Retinal pigment epithelial cell (primary cell): ENCODE results near the gene GLT1D1.
"Not testable (repeated sequence)": the region's sequence is repeated elsewhere in the genome, so short reads cannot be mapped to it uniquely, and the experiment has no call there.

Source experiments
- DNase-seq: peaks from one replicate; pipeline ENCODE4 v3.0.0-alpha.2; 2010; ENCODE audit warnings: low read depth
- H3K4me3 ChIP-seq: 2 replicates; pipeline ENCODE4 v1.5.1; 2011; ENCODE audit warnings: mild to moderate bottlenecking, low read length, control low read depth, moderate library complexity
- CTCF ChIP-seq: conservative IDR thresholded peaks from 2 replicates; pipeline ENCODE4 v1.5.1; 2011; ENCODE audit warnings: low read depth, low read length, control low read depth, inconsistent platforms

GLT1D1 gene

GRCh38 chr12:128850400-128850799 is 2.9 kb upstream of the GLT1D1 start:
- no peak for TF ChIP-seq CTCF
- no peak overlapping the region for H3K4me3 ChIP-seq
- no peak for DNase-seq

GRCh38 chr12:128851429-128851828 is 1.8 kb upstream of the GLT1D1 start:
- not testable (repeated sequence) for H3K4me3 ChIP-seq, DNase-seq

- no peak for TF ChIP-seq CTCF
- no peak for DNase-seq
Observed at GRCh38 chr12:128852026-128852698, 1.1 kb upstream of the GLT1D1 start.

GRCh38 chr12:128853600-128854197 is 421 bp downstream of the GLT1D1 start:
- no peak for DNase-seq
- peak overlapping the region; percentile 14 for H3K4me3 ChIP-seq
- no peak for TF ChIP-seq CTCF

More at GRCh38 chr12:128852026-128852698, 1.1 kb upstream of the GLT1D1 start:
- H3K4me3 ChIP-seq, result no peak overlapping the region

- TF ChIP-seq CTCF, result no peak
- DNase-seq, result no peak
Observed at GRCh38 chr12:128856035-128856790, 2.9 kb downstream of the GLT1D1 start.

GRCh38 chr12:128856791-128857078 is 3.5 kb downstream of the GLT1D1 start:
- no peak overlapping the region for H3K4me3 ChIP-seq
- TF ChIP-seq CTCF, result no peak
- DNase-seq, result no peak

More at GRCh38 chr12:128856035-128856790, 2.9 kb downstream of the GLT1D1 start:
- no peak overlapping the region for H3K4me3 ChIP-seq

GRCh38 chr12:128857133-128857763 is 4.0 kb downstream of the GLT1D1 start:
- no peak overlapping the region for H3K4me3 ChIP-seq
- TF ChIP-seq CTCF, result no peak
- DNase-seq, result no peak
